Measurements from ENCODE around the gene OSGEPL1.

The OSGEPL1 gene

GRCh38 chr2:189762551-189763298 is at the start of gene OSGEPL1:
TSS of gene OSGEPL1 (minus strand) at chr2:189762792. CDS start at chr2:189761640, 1,152 bp downstream.
- no peak for TF ChIP-seq ZNF274 (IDR thresholded peaks at IDR 0.05; ENCODE audit: low read depth, low read length)
- peak within 1 kb of the TSS; percentile 98 for H3K4me3 ChIP-seq (ENCODE audit: low read length)

- TF ChIP-seq ZNF274 (IDR thresholded peaks at IDR 0.05; ENCODE audit: low read depth, low read length): no peak
- no peak overlapping the region for H3K4me3 ChIP-seq (ENCODE audit: low read length)
These were observed 40.8 kb upstream of the OSGEPL1 start for GRCh38 chr2:189803431-189803830.

- TF ChIP-seq ZNF274 (IDR thresholded peaks at IDR 0.05; ENCODE audit: low read depth, low read length): no peak
- H3K4me3 ChIP-seq (ENCODE audit: low read length): no peak overlapping the region
These were observed 39.9 kb upstream of the OSGEPL1 start for GRCh38 chr2:189802396-189802912.

DNA sequence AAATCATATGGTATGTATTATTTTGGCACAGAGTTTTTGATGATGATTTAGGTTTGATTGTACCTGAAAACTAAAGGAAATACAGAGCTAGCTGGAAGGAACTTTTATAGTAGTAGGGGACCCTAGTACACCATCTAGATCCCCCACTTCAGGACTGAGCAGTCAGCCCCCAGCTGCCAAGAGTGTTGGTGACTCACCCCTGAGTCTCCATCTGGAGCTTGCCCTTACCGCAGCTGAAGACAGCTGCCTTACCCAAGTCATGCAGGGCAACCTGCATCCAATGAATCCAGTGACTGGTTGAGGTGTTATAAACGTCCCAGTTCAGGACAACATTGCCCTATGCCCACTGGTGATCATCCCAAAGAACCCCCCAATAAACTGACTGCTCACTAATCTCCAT is 36.9 kb upstream of the OSGEPL1 start:
- no peak for TF ChIP-seq ZNF274 (IDR thresholded peaks at IDR 0.05; ENCODE audit: low read depth, low read length)
- no peak overlapping the region for H3K4me3 ChIP-seq (ENCODE audit: low read length)

GRCh38 chr2:189799030-189799331 is 36.4 kb upstream of the OSGEPL1 start:
- no peak for TF ChIP-seq ZNF274 (IDR thresholded peaks at IDR 0.05; ENCODE audit: low read depth, low read length)
- no peak overlapping the region for H3K4me3 ChIP-seq (ENCODE audit: low read length)

DNA sequence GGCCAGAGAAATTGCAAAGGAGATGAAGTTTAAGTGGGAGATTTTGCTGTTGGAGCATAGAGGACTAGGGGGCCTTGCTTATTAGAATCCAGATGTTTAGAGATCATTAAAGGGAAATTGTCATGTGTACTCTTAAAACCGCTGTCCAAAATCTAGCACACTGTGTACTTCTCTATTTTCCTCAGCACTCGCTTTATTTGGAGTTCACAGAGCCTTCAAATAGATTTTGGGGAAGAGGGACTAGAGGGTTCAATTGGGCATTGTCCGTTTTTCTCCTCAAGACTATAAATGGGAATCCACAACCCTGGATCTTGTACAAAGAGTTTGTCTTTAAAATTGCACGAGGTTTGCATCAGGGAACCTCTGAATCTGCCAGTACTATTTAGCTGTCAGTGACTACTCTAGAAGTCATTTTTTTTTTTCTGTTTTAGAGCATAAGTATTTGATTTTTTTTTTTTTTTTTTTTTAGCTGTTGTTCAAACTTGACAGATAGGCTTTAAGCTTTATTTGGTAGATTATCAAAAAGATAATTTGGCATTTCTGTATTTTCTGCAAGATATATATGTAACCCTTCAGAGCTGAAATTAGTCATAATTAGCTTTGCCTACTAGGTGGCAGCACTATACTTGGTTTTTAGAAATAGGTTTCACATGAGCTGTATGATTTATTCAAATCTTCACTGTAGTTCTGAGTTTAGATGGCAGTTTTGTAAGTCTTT is 35.9 kb upstream of the OSGEPL1 start:
- H3K4me3 ChIP-seq (ENCODE audit: low read length): no peak overlapping the region
- TF ChIP-seq ZNF274 (IDR thresholded peaks at IDR 0.05; ENCODE audit: low read depth, low read length): no peak

- TF ChIP-seq ZNF274 (IDR thresholded peaks at IDR 0.05; ENCODE audit: low read depth, low read length): no peak
- no peak overlapping the region for H3K4me3 ChIP-seq (ENCODE audit: low read length)
These were observed 35.3 kb upstream of the OSGEPL1 start for GRCh38 chr2:189797902-189798301.

DNA sequence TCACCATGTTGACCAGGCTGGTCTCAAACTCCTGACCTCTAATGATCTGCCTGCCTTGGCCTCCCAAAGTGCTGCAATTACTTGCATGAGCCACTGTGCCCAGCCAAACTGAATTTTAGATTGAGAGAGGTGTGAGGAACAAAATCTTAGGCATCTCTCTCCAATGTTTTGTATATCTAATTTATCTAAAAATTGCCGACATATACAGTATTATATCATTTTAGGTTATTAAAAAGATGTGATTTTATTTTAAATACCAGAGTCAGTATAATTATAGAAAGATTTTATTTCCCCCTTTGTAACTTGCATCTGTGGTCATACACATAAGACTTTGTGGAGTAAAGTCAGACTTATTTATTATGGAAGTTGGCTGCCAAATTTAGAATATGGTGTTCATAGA is 31.7 kb upstream of the OSGEPL1 start:
- H3K4me3 ChIP-seq (ENCODE audit: low read length): no peak overlapping the region

GRCh38 chr2:189791338-189792042 is 28.9 kb upstream of the OSGEPL1 start:
- H3K4me3 ChIP-seq (ENCODE audit: low read length): no peak overlapping the region
- TF ChIP-seq ZNF274 (IDR thresholded peaks at IDR 0.05; ENCODE audit: low read depth, low read length): no peak

More for the DNA sequence above, 31.7 kb upstream of the OSGEPL1 start:
- TF ChIP-seq ZNF274 (IDR thresholded peaks at IDR 0.05; ENCODE audit: low read depth, low read length): no peak

- peak within 1 kb of the TSS; percentile 95 for H3K4me3 ChIP-seq (ENCODE audit: low read length)
- no peak for TF ChIP-seq ZNF274 (IDR thresholded peaks at IDR 0.05; ENCODE audit: low read depth, low read length)
These were observed 21.6 kb upstream of the OSGEPL1 start, which contains the start of the genes ORMDL1 and PMS1 for GRCh38 chr2:189783927-189784867. TSS of gene ORMDL1 (minus strand) at chr2:189784339. CDS start at chr2:189782595, 1,744 bp downstream. TSS of gene PMS1 (plus strand) at chr2:189784450. CDS start at chr2:189791810, 7,360 bp downstream.

GRCh38 chr2:189783451-189783926 is 20.9 kb upstream of the OSGEPL1 start:
- no peak for TF ChIP-seq ZNF274 (IDR thresholded peaks at IDR 0.05; ENCODE audit: low read depth, low read length)
- peak overlapping the region; percentile 95 for H3K4me3 ChIP-seq (ENCODE audit: low read length)

- no peak for TF ChIP-seq ZNF274 (IDR thresholded peaks at IDR 0.05; ENCODE audit: low read depth, low read length)
- H3K4me3 ChIP-seq (ENCODE audit: low read length): peak overlapping the region; percentile 95
These were observed 19.7 kb upstream of the OSGEPL1 start for GRCh38 chr2:189782221-189782671.

- no peak overlapping the region for H3K4me3 ChIP-seq (ENCODE audit: low read length)
- TF ChIP-seq ZNF274 (IDR thresholded peaks at IDR 0.05; ENCODE audit: low read depth, low read length): no peak
These were observed 9.6 kb upstream of the OSGEPL1 start for GRCh38 chr2:189772212-189772611.

All from GM08714 (cell line).